ENCODE results near the gene ZFHX3.

Gene ZFHX3

DNA sequence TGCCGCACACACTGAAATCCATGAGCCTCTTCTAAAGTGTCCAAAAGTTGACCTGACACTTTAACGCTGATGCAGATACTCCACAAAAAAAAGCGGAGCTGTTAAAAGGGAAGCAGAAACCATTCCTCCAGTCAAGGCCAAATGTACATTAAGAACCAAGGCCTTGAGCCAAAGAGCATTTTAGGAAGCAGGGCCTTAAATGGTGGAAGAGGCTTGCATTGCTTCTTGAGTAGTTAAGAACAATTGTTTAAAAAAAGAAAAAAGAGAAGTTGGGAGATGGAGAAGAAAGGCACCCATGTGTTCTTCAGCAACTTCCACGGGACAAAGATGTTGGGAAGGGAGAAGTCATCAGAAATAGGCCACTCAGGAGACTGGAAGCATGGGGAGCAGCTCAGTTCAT is 6.3 kb downstream of the ZFHX3 start:
- in situ Hi-C loops (cut with MboI; ENCODE audit: low sequenced_read_pairs) = no loop called here

DNA sequence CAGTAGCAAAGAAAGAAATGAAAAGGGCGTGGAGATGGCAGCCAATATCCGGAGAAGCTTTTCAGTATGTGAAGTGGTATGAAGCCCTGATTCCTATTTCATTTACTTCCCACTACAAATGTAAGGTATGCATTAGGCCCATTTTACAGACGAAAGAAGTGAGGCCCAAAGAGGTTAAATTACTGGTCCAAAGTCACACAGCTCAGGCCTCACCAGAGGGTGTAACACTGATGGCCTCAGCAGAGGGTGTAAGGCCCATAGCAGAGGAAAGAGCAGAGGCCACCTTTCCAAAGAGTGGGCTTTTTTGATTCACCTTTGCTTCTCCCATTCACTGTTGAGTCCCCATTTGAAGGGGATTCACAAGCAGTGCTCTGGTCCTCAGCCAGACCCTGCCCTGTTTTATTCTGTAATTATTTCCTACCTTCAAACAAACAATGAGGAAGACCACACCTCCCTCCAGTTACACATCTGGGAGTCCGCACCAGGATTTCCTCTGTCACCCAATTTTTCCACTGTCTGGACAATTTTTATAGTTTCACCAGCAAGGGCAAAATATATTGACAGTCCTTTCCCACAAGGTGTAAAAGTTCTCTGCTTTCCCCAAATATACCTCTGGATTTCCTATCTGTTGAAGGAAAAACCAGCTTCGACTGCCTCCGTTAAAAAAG is 7.1 kb downstream of the ZFHX3 start:
- in situ Hi-C loops (cut with MboI; ENCODE audit: low sequenced_read_pairs) = no loop called here

DNA sequence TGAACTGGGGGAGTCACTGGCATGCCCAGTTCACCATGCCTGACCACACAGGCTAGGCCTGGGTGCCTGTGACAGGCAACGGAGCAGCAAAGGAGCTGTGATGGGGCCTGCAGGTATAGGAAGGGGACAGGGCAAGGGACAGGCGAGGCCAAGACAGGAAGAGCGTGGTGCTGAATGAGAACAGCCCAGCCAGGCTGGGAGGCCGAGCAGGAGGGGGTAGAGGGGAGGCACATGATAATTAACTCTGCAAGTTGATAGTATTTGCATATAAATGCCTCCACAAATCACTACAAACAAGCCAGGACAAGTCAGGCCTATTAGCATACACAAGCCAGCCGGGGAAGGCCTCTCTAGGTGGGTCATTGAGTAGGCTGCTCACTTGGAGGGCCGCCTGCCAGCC is 7.8 kb downstream of the ZFHX3 start:
- in situ Hi-C loops (cut with MboI; ENCODE audit: low sequenced_read_pairs) = no loop called here

DNA sequence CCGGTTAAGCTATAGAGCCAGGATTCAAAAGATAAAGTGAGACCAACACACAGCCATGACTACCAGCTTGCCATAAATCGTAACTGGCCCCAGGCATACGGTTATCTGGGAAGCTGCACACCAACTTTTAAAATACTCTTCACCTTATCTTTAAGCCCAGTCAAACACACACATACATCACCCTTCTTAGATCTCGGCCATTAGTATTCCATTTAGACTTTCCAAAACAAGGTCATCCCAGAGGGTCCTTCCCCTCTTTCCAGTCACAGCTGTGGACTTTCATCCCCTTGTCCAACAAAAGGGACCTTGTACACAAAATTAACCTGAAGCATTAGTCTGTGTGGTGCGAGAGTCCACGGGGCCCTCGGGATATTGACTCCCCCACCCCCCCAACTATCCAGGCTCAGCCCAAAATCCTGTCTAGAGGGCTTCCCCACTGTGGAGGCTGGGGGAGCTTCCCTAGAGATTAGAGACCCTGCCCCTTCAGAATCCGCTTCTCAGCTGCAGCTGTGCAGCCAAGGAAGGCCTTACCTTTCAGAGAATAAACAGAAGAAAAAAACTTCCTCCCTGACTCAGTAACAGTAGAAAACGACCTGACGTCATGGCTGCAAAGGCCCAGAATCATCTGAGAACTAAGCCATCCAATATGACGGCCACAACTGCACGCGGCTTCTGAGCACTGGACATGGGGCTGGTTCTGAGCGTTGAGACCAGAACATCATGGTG is 9.9 kb downstream of the ZFHX3 start:
- in situ Hi-C loops (cut with MboI; ENCODE audit: low sequenced_read_pairs) = no loop called here

DNA sequence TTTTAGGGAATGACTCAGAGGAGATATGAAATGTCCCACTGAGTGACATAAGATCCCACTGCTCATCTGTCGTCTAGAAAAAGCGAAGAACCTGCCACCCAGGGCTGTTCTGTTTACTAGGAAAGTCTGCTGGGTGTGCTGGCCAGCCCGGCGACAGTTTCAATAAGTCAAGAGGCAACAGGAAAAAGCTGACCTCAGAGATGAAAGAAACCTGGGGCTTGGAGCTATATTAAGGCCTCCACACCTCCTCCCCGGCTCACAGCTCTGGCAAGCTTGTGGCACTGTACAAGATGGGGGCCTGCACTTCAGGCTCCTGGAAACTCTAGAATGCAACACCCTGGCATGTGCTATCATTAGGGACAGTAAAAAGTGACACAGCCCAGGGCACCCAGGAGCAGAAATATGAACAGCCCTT is 10.6 kb downstream of the ZFHX3 start:
- in situ Hi-C loops (cut with MboI; ENCODE audit: low sequenced_read_pairs) = no loop called here

DNA sequence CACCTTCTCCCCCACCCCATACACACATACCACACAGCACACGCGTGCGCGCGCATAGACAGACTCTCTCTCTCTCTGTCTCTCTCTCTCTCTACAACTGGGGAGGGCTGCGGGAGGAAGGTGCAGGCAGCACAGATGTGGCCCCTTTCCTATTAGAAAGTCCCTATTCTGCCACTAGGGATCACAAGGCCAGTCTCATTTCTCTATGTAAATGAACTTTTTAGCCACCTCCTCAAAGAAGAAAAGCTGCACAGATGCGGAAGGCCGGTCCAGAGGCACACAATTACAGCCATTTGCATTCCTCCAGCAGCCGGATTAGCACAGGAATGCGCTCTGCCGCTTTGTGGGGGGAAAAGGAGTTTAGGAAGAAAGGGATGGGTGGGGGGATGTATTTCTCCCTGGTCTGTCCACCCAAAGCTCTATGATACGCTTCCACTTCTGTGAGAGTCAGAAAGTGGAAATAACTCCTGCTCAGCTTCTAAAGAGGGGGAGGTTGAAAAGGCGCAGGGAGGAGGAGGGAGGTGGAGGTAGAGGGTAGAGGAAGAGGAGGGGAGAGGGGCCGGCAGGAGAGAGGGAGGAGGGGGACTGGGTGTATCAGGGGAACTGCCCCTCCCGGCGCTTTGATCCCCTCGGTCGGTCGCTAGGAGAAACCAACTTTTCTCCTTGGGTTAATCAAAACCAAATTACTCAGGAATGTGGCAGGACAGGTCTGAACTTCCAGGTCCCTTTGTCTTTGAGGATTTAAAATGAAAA is 11.7 kb downstream of the ZFHX3 start:
- in situ Hi-C loops (cut with MboI; ENCODE audit: low sequenced_read_pairs) = no loop called here

DNA sequence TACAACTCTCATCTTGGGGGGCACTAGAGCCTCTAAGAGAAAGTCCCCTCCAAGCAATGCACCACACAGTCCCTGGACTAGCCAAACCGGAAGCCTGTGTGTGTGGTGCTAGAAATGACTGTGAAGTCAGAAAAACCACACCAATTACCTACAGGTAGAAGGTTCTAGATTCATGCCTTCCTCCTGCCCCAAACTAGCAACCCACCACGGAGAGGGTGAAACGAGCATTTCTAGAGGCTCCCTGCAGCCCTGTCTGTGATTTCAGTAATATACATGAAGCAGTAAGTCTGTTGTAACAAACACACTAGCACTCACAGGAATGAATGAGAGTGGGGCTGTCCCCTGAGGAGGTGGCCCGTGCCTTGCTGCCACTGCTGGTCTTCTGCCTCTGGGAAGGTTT is 13.6 kb downstream of the ZFHX3 start:
- in situ Hi-C loops (cut with MboI; ENCODE audit: low sequenced_read_pairs) = no loop called here

DNA sequence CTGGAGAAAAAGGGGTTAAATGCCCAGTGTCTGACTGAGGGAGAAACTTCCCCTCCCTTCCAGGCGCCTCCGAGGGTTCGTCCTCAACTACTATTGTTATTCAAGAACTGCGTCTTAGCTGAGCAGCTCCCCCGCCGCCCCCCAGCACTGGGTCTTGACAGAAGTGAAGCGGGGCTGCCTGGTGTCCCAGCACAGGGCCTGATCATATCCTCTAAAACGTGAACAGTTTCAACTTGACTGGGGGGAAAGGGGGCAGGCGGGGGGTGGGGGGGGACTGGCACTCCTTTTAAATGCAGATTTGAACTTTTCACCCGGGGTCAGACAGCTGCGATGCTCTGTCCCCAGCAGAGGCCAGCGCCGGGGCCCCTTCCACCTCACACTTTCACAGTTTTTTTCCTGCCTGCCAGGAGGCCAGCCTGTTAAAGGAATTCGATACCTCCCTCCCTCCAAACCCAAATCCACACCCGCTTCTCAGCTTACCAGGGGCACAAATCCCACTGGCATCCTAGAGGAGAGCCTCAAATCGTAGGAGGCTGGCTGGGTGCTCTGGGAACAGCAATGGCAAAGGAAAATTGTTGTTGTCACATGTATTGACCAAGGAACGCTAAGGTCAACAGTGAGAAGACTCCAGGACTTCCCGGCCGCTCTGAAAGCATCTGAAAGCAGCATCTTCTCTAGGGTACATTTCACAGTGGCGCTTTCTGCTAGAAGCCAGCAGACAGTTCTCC is 14.5 kb downstream of the ZFHX3 start:
- in situ Hi-C loops (cut with MboI; ENCODE audit: low sequenced_read_pairs) = no loop called here

DNA sequence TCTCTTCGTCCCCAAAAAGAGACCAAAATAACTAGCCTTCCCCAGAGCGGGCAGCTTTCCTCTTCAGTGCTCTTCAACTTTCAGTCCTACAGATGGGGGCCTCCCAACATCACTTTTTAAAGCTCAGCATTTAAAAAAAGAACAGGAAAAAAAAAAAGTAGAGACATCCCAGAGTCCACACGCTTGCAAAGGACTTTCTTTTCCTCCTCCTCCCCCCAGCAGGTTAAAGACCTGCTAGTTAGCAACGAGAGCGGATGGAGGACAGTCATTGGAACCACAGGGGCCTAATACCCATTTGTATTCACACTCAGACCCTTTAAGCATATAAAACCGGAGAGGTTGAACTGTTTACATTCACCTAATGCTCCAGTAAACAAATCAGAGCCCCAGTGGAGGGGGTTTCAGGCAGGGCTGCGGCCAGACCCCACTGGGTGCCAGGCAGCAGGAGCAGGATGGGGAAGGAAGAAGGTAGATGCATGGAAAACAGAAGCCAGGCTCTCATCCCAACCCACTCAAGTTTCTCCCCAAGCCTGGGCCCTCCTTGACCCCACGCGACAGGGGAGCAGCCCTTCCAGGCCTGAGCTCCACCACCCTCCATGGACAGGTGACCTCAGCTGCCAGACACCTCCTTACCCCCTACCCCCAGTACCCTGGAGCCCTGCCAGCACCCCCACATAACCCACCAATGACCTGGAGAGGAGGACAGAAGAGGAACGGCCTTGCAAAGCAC is 15.2 kb downstream of the ZFHX3 start:
- in situ Hi-C loops (cut with MboI; ENCODE audit: low sequenced_read_pairs) = no loop called here

DNA sequence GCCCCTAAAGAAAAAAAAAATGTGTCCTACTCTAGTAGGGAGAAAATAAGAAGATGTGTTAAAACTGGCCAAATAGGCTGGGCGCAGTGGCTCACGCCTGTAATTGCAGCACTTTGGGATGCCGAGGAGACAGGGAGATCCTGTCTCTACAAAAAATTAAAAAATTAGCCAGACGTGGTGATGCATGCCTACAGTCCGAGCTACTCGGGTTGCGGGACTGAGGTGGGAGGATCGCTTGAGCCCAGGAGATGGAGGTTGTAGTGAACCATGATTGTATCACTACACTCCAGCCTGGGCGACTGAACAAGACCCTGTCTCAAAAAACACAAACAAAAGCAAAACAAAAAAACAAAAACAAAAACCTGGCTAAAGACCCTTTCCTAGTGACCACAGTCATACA is 15.9 kb downstream of the ZFHX3 start:
- in situ Hi-C loops (cut with MboI; ENCODE audit: low sequenced_read_pairs) = no loop called here

DNA sequence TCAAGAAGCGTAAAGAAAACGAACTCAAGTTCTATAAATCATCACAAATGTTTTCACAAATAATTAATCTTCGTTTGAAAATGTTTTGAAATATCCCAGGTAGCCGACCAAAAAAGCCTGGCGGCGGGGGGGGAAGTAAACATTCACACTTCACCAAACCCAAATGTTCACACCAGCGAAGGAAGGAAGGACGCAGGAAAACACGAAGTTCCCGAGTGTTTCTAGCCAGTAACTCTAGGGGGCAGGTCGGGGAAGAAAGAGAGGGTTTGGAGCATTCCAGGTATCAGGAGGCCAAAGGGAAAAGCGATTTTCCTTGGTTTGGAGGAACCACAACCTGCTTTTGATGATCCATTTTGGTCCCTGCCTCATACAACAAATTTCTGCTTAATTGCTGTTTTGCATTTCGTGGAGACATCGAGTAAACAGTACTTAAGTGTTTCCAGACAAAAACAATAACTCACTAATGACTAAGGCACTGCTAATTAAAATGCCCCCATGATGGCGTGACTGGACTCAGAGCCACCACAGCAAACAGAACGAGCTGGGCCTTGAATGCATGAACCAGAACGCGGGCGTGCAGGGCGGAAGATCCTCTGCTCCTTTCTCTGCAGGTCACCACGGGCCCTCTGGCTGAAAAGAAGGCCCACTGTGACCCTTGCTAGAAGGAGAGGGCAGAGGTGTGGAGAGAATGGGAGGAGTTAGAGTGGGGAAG is 16.6 kb downstream of the ZFHX3 start:
- in situ Hi-C loops (cut with MboI; ENCODE audit: low sequenced_read_pairs) = no loop called here

DNA sequence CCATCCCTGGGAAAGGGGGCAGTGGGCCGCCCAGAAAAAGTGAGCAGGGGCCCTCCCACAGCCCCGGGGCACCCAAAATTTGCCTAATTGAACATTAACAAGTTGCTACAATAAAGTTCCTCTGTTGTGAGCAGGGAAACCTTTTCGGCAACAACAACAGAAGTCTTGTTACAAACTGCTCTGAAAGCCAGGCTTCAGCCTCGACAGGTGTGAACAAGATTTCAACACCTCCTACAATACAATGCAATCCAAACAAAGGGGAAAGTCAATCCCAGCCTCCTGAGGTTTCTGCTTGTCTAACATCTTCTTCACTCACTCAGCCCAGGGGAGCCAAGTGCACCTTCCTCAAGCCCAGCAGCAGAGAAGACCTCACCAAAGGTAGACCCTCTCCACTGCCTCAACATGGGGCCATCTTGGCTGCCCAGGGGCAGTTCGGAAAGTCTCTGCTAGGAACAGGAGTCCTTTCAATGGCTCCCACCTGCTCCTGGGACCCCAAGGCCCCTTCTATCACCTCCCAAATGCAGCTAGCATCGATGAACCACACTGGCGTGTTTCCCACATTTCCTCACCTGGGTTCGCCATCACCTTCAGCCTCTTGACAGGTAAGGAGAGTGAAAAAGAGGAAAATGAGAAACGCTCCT is 19.1 kb downstream of the ZFHX3 start:
- in situ Hi-C loops (cut with MboI; ENCODE audit: low sequenced_read_pairs) = no loop called here

DNA sequence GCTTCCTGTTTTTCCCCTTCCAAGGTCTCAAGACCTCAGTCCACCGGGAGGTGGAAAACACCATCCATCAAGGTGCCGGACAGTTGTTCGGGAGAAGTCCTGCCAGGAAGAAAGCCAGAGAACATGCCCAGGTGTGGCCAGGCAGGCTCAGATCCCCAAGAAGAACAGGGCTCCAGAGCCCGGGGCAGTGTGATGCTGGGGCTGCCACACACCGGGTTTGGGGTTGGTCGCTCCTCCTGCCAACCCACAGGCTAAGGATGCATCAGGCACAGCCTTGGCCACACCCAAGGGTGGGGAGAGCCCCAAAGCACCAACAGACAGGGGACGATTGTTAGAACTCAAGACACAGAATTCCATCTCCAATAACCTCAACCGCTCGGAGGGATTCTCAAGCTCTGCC is 19.7 kb downstream of the ZFHX3 start:
- in situ Hi-C loops (cut with MboI; ENCODE audit: low sequenced_read_pairs) = no loop called here

DNA sequence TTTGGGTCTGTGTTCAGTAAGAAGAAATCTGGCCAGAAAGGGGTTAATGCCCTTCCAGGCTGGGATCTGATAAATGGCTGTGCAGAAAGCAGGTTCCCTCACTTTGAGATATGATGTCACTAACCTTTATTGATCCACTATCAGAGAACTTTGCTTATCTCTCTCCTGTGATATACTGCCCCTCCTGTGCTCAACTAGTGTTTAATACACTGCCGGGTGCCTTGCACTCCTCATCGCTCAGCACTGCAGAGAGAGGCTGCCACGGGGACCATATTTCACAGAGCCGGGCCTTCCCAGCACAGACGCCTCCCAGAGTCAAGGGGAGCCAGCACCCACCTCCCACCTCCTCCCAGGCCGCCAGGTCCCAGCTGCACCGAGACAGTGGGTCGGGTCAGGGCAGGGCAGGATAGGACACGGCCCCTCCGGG is 20.2 kb downstream of the ZFHX3 start:
- in situ Hi-C loops (cut with MboI; ENCODE audit: low sequenced_read_pairs) = no loop called here

DNA sequence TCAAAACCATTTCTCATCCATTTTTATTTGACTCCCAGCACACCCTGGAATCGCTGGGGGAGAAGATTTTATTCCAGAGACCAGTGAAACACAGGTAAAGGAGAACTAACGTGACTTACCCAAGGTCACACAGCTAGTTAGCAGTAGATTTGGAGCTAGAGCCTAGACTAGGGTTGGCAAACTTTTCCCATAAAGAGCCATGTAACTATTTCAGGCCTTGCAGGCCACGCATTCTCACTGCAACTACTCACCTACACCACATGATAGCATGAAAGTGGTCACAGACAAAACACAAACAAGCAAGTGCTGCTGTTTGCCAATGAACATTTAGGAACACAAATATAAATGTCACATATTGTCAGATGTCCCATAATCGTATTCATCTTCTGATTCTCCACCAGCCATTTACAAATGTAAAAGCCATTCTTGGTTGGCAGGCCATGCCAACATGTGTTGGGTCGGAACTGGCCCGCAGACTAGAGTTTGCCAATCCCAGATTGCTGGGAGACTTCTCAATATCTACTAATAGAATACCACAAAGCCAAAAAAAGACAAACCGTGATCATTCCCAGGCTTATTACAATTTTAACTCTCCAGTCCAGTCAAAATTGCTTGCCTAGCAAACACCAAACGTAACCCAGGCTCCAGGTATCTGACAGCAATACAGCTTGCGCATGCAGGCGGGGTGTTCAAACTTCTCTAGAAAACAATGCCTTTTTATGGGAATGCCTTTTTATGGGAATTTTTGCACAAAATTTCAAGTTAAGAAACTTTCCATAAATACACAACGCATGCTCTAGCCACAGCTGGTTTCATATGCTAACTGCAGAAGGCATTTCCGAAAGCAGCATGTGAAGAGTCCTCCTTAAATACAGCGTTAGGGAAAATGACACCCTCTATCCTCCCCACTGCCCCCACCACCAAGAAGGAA is 20.9 kb downstream of the ZFHX3 start:
- in situ Hi-C loops (cut with MboI; ENCODE audit: low sequenced_read_pairs) = no loop called here

DNA sequence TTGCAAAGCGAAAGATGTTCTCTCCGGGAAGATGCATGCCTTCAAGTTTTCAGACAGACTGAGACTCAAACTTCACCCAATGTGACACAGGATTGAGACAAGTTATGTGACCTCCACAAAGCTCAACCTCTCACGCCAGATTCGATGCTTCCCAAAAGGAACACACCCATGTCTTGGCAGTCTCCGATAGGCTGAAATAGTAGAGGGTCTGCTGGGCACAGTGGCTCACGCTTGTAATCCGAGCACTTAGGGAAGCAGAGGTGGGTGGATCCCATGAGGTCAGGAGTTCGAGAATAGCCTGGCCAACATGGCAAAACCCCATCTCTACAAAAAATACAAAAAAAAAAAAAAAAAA is 22.1 kb downstream of the ZFHX3 start:
- in situ Hi-C loops (cut with MboI; ENCODE audit: low sequenced_read_pairs) = no loop called here

DNA sequence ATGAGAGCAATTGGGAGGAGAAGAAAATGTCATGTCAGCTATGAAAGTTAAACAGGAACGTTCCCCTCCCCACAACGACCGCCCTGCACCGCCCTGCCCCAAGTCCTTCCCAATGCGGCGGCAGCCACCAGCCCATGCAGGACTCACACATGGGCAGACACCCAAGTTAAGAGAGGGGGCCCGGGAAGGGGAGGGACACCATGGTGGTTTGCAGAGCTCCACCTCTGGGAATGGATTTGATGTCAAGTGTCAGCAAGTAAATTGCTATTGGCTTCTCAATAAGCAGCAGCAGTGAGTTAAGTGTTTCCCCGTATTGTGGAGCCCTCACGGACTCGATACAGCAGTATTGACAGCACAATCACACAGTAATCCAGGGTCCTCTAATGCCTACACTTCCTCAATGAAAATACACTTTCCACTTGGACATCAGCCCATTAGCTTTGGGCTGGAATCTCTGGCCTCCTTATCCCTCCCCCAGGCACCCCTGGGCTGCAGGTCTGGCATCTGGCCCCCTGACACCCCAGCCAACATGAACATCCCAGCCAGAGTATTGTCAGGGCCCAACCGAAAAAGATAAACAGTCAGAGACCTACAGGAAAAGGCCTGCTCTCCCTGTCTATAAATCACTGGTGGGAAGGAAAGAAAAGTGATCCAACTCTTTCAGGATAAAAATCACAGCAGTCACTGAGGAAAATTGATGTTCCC is 22.6 kb downstream of the ZFHX3 start:
- in situ Hi-C loops (cut with MboI; ENCODE audit: low sequenced_read_pairs) = no loop called here

DNA sequence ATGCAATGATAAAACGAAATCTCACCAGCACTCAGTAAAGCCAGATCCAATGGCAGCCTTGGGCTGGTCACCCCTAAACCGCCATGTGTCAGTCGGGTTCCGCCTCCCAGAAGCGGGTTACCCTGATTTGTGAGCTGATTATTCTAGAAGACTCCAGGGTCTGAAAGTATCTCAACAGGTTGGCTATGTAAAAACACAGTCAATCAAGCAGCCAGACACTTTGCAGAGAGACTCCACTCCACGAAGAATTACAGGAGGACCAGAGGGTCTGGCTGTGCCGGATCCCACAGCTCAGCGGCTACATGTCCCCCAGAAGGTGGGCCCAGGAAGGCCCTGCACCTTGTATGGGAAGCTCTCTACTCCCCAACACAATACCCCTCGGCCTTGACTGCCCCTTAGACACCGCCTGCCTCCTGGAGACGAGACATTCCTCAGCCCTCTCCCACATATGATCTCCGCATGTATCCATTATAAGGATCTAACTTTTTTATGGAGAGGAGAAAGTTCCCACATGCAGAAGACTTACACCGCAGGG is 23.3 kb downstream of the ZFHX3 start:
- in situ Hi-C loops (cut with MboI; ENCODE audit: low sequenced_read_pairs) = no loop called here
